SK-N-SH (cell line): ENCODE results near the gene ATP8B3. TPM values are rescaled to one million over a fixed set of nuclear protein-coding genes. Genes with fewer than 3 reads are reported as not detected.
A peak's percentile ranks its signal among the peaks of the same experiment; 100 is the strongest.

Experiments used
- CTCF ChIA-PET: fragments of 300-600, 350-600 bp; formaldehyde crosslinking; extraction: SDS; loops from one replicate; lab custom pipeline; 2021; lab: Yijun Ruan, JAX
- POLR2A ChIA-PET: fragments of 350-600 bp; sonication (Branson Sonifier 250); formaldehyde crosslinking; extraction: SDS; loops from one replicate; lab custom pipeline; 2020; ENCODE audit warnings: antibody characterized with exemption, inconsistent platforms; lab: Yijun Ruan, JAX
- DNase-seq: peaks from one replicate; pipeline ENCODE4 v3.0.0; 2012
- H2AFZ ChIP-seq: fragments of 200-600 bp; sonication (generic); 2 replicates; pipeline ENCODE4 v1.8.1; 2016; ENCODE audit warnings: antibody characterized with exemption, mild to moderate bottlenecking, low read depth
- H3F3A ChIP-seq: fragments of 200-600 bp; sonication (generic); replicated peaks from 2 replicates; pipeline ENCODE3; 2016; ENCODE audit warnings: antibody characterized with exemption, mild to moderate bottlenecking; ENCODE audit not compliant: insufficient read depth
- H3K27ac ChIP-seq, 2 experiments: fragments of 200-500 bp in 1 of 2; fragments of 200-600 bp in 1 of 2; sonication (Bioruptor generic) in 1 of 2; sonication (generic), shearing (Covaris generic) in 1 of 2; 2 replicates each; pipeline versions ENCODE4 v1.5.1 to v1.6.1; 2014 to 2016; ENCODE audit warnings: low read depth in 2 of 2, inconsistent platforms in 1 of 2, low read length in 1 of 2, mild to moderate bottlenecking in 1 of 2, mixed read lengths in 1 of 2
- H3K27me3 ChIP-seq: fragments of 200-600 bp; sonication (generic), shearing (Covaris generic); 2 replicates; pipeline ENCODE4 v1.6.1; 2016; ENCODE audit warnings: mixed run types; ENCODE audit not compliant: insufficient read depth
- H3K36me3 ChIP-seq, 2 experiments: fragments of 200-500 bp in 1 of 2; fragments of 200-600 bp in 1 of 2; sonication (Bioruptor generic) in 1 of 2; sonication (generic) in 1 of 2; replicated peaks in 1 of 2; 2 replicates each; pipeline versions ENCODE3 to v1.5.1; 2014 to 2016; ENCODE audit warnings: low read length in 1 of 2, mild to moderate bottlenecking in 1 of 2; ENCODE audit not compliant: insufficient read depth in 2 of 2, control insufficient read depth in 1 of 2
- H3K4me1 ChIP-seq, 2 experiments: fragments of 200-500 bp in 1 of 2; fragments of 200-600 bp in 1 of 2; sonication (Bioruptor generic) in 1 of 2; sonication (generic), shearing (Covaris generic) in 1 of 2; 2 replicates each; pipeline versions ENCODE4 v1.5.1 to v1.6.1; 2014 to 2016; ENCODE audit warnings: low read depth in 1 of 2, low read length in 1 of 2, mixed run types in 1 of 2; ENCODE audit not compliant: insufficient read depth in 2 of 2, control insufficient read depth in 1 of 2
- H3K4me2 ChIP-seq: fragments of 200-600 bp; sonication (generic), shearing (Covaris generic); 2 replicates; pipeline ENCODE4 v1.6.1; 2017; ENCODE audit warnings: mixed run types
- H3K4me3 ChIP-seq, 2 experiments: fragments of 200-500 bp in 1 of 2; fragments of 200-600 bp in 1 of 2; sonication (Bioruptor generic) in 1 of 2; sonication (generic), shearing (Covaris generic) in 1 of 2; 2 replicates each; pipeline versions ENCODE4 v1.5.1 to v1.8.1; 2014 to 2016; ENCODE audit warnings: low read depth in 2 of 2, inconsistent platforms in 1 of 2, low read length in 1 of 2, mild to moderate bottlenecking in 1 of 2, mixed read lengths in 1 of 2, moderate library complexity in 1 of 2
- H3K79me2 ChIP-seq: fragments of 200-600 bp; sonication (generic); 2 replicates; pipeline ENCODE4 v1.8.1; 2017; ENCODE audit warnings: mild to moderate bottlenecking; ENCODE audit not compliant: insufficient read depth
- H3K9ac ChIP-seq: fragments of 200-600 bp; sonication (generic); 2 replicates; pipeline ENCODE4 v1.6.1; 2017; ENCODE audit warnings: mixed run types
- H3K9me2 ChIP-seq: fragments of 200-600 bp; sonication (generic); 2 replicates; pipeline ENCODE4 v1.6.1; 2017; ENCODE audit warnings: mixed run types
- H3K9me3 ChIP-seq: fragments of 200-600 bp; sonication (generic); 2 replicates; pipeline ENCODE4 v1.6.1; 2017; ENCODE audit warnings: mixed run types, mild to moderate bottlenecking, moderate library complexity
- H4K20me1 ChIP-seq: fragments of 200-600 bp; sonication (generic); 2 replicates; pipeline ENCODE4 v1.6.1; 2017; ENCODE audit warnings: mild to moderate bottlenecking, mixed run types; ENCODE audit not compliant: insufficient read depth
- SIN3A ChIP-seq: IDR thresholded peaks from 2 replicates; pipeline ENCODE4 v1.6.1; 2012; ENCODE audit warnings: low read depth, mild to moderate bottlenecking, low read length, moderate library complexity, borderline replicate concordance
- SMC3 ChIP-seq: IDR thresholded peaks from 2 replicates; pipeline ENCODE4 v1.6.1; 2012; ENCODE audit warnings: low read depth, low read length, improper control_type of control experiment
- TAF1 ChIP-seq: IDR thresholded peaks from 2 replicates; pipeline ENCODE4 v1.6.1; 2012; ENCODE audit warnings: low read depth, mild to moderate bottlenecking, low read length, moderate library complexity, borderline replicate concordance
- TCF12 ChIP-seq: IDR thresholded peaks from 2 replicates; pipeline ENCODE4 v1.4.0; 2012
- WGBS: methylation state at CpG from one replicate; pipeline ENCODE4 v1.1.6; 2017; ENCODE audit warnings: low lambda C conversion rate; 5-methylcytosine and 5-hydroxymethylcytosine counted together
- polyA plus RNA-seq, 3 experiments: library from polyadenylated mRNA; depleted of rRNA; stranded (reverse); fragments of >200 nt; gene quantifications; 2 replicates each; pipeline ENCODE4 v1.2.3, GENCODE V29; 2012
- TF ChIP-seq, protein P1 (sequence below): fragments of 200-600 bp; sonication (generic); IDR thresholded peaks from 2 replicates; pipeline ENCODE4 v1.6.1; 2017; ENCODE audit warnings: antibody characterized with exemption, mild to moderate bottlenecking, moderate library complexity
- TF ChIP-seq, protein P2 (sequence below): IDR thresholded peaks from 2 replicates; pipeline ENCODE4 v1.4.0; 2012; ENCODE audit warnings: low read depth, borderline replicate concordance

The ATP8B3 gene
- polyA plus RNA-seq, 1 of the 3 experiments (the other 2 are of a cell fraction): 8.0 TPM

DNA sequence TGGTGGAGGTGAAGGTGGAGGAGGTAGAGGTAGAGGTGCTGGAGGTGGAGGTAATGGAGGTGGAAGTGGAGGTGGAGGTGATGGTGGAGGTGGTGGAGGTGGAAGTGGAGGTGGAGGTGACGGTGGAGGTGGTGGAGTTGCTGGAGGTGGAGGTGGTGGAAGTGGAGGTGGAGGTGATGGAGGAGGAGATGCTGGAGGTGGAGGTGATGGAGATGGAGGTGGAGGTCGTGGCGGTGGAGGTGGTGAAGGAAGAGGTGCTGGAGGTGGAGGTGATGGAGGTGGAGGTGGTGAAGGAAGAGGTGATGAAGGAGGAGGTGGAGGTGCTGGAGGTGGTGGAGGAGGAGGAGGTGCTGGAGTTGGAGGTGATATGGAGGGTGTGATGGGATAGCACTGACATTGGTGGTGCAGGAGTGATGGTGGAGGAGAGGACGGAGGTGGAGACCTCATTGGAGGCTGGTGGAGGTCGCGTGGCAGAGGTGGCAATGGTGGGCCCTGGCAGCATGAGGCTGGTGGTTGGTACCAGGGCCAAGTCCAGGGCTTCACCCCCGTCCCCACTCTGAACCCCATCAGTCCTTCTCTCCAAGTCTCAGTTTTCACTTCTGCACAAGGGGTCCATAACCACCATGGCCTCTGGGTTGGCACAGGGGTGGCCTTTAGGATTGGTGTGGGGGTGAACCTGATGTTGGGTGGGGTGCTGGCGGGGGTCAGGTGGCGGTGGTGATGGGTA, 43.0 kb downstream of the ATP8B3 start:
- Histone ChIP-seq H3K9ac (no peak overlapping the region), H3K36me3 (no peaks in the 10 kb centered on the region), H3K79me2 (no peaks in the 10 kb centered on the region), H3K9me2 (no peaks in the 10 kb centered on the region), H3K4me2 (no peak overlapping the region), H3K4me3 (no peak overlapping the region), H3F3A (peaks cover 3% of the 10 kb centered on the region), H3K27me3 (peaks cover 62% of the 10 kb centered on the region), H3K4me1 (no peaks in the 10 kb centered on the region), H4K20me1 (0 out of 2 replicates have a peak, but pooled peaks cover 4% of the 10 kb centered on the region), H2AFZ (no peak overlapping the region), H3K27ac (no peak overlapping the region), H3K9me3 (peaks cover 8% of the 10 kb centered on the region; the same call in 1 of the 2 replicates)
- no peak for TF ChIP-seq SMC3
- DNase-seq: no peak
- 48% methylated on average over 9 of the region's 9 CpGs for WGBS
- CTCF ChIA-PET: interaction anchor here (0.7 to 9.3 kb wide), 20 partner anchors 12 to 223 kb away, joined by 3 to 128 read pairs (median 6); partner anchors contain the start of genes TCF3 and UQCR11
- POLR2A ChIA-PET: no interaction called here

DNA sequence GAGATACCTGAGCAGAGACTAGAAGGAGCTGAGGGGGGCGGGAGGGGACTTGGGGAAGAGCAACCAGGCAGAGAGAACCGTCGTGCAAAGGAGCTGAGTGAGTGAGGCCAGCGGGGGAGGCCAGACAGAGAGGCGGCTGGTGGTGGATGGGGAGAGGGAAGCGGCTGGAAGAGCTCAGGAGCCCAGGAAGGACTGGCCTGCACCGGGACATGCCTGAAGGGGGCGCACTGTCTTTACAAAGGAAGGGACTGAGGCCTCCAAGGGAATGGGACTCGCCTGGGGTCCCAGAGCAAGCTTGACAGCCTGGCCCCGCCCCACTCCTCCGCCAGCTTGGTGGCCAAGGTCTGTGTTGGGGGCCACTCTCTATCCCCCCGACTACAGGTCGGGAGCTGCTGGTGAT, 43.8 kb downstream of the ATP8B3 start:
- Histone ChIP-seq H3K9me2 (no peaks in the 10 kb centered on the region), H3F3A (peaks cover 6% of the 10 kb centered on the region), H3K4me2 (no peak overlapping the region), H3K27me3 (peaks cover 62% of the 10 kb centered on the region), H3K4me3 (no peak overlapping the region), H3K79me2 (no peaks in the 10 kb centered on the region), H3K36me3 (no peaks in the 10 kb centered on the region), H2AFZ (no peak overlapping the region), H3K9ac (no peak overlapping the region), H3K9me3 (peaks cover 8% of the 10 kb centered on the region; the same call in 1 of the 2 replicates), H3K27ac (no peak overlapping the region), H3K4me1 (no peaks in the 10 kb centered on the region), H4K20me1 (0 out of 2 replicates have a peak, but pooled peaks cover 4% of the 10 kb centered on the region)
- 13% methylated on average over 11 of the region's 13 CpGs for WGBS
- CTCF ChIA-PET: interaction anchor here (0.7 to 9.3 kb wide), 23 partner anchors 8 to 222 kb away, joined by 3 to 128 read pairs (median 4); partner anchors contain the start of gene TCF3
- no peak for TF ChIP-seq TCF12
- TF ChIP-seq, protein P1, sequence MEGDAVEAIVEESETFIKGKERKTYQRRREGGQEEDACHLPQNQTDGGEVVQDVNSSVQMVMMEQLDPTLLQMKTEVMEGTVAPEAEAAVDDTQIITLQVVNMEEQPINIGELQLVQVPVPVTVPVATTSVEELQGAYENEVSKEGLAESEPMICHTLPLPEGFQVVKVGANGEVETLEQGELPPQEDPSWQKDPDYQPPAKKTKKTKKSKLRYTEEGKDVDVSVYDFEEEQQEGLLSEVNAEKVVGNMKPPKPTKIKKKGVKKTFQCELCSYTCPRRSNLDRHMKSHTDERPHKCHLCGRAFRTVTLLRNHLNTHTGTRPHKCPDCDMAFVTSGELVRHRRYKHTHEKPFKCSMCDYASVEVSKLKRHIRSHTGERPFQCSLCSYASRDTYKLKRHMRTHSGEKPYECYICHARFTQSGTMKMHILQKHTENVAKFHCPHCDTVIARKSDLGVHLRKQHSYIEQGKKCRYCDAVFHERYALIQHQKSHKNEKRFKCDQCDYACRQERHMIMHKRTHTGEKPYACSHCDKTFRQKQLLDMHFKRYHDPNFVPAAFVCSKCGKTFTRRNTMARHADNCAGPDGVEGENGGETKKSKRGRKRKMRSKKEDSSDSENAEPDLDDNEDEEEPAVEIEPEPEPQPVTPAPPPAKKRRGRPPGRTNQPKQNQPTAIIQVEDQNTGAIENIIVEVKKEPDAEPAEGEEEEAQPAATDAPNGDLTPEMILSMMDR: peak; percentile 41
- TF ChIP-seq, protein P2, sequence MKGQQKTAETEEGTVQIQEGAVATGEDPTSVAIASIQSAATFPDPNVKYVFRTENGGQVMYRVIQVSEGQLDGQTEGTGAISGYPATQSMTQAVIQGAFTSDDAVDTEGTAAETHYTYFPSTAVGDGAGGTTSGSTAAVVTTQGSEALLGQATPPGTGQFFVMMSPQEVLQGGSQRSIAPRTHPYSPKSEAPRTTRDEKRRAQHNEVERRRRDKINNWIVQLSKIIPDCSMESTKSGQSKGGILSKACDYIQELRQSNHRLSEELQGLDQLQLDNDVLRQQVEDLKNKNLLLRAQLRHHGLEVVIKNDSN: no peak
- no peak for TF ChIP-seq SIN3A
- no peak for TF ChIP-seq TAF1
- POLR2A ChIA-PET: no interaction called here
- peak; percentile 58 for DNase-seq
